ENCODE measurements around the gene CD70. TPM values are rescaled to one million over a fixed set of nuclear protein-coding genes. Genes with fewer than 3 reads are reported as not detected.
"Not testable (repeated sequence)": the region's sequence is repeated elsewhere in the genome, so short reads cannot be mapped to it uniquely, and the experiment has no call there.

The CD70 gene
- total RNA-seq, 4 donors from 2014 or later = 0.52 to 0.84 TPM; not detected in 2

DNA sequence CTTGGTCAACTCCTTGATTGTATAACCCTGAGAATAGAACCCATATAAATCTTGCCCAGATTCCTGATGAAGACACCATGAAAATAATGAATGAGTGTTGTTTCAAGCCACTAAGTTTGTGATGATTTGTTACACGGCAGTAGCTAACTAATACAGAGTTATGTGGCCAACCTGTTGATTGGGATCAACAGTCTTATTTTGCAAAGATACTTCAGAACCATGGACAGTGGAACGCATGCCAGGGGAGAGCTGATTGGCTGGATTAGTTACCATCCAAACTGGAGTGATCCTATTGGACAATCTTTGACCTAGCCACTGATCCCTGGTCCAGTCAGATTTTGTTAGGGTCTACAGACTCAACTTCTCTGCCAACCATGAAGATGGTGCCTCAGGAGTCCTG is 26.6 kb downstream of the CD70 start:
- Histone ChIP-seq H3K27ac (replicated peaks in 1 of 4) (no peak overlapping the region), H3K27me3 (peaks cover 0 to 41% (median 0%) of the 10 kb centered on the region in 4 donors), H3K9me3 (peaks cover 0 to 16% (median 10%) of the 10 kb centered on the region in 4 donors), H3K4me1 (no peaks in the 10 kb centered on the region), H3K36me3 (no peaks in the 10 kb centered on the region), H3K4me3 (no peak overlapping the region)
- intact Hi-C loops (cut with DNase I) = no loop called here
- WGBS = 77% methylated on average over 2 of the region's 2 CpGs
- TF ChIP-seq POLR2AphosphoS5 (IDR thresholded peaks at IDR 0.05) (no peak), POLR2A (IDR thresholded peaks at IDR 0.05; ENCODE audit: low read depth) (no peak), EP300 (IDR thresholded peaks at IDR 0.05) (no peak)
- TF ChIP-seq, protein P1, sequence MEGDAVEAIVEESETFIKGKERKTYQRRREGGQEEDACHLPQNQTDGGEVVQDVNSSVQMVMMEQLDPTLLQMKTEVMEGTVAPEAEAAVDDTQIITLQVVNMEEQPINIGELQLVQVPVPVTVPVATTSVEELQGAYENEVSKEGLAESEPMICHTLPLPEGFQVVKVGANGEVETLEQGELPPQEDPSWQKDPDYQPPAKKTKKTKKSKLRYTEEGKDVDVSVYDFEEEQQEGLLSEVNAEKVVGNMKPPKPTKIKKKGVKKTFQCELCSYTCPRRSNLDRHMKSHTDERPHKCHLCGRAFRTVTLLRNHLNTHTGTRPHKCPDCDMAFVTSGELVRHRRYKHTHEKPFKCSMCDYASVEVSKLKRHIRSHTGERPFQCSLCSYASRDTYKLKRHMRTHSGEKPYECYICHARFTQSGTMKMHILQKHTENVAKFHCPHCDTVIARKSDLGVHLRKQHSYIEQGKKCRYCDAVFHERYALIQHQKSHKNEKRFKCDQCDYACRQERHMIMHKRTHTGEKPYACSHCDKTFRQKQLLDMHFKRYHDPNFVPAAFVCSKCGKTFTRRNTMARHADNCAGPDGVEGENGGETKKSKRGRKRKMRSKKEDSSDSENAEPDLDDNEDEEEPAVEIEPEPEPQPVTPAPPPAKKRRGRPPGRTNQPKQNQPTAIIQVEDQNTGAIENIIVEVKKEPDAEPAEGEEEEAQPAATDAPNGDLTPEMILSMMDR (IDR thresholded peaks at IDR 0.05) = no peak
- no peak for DNase-seq (ENCODE audit: extremely low spot score)

- intact Hi-C loops (cut with DNase I); H3K36me3 ChIP-seq; H3K4me1 ChIP-seq; DNase-seq (ENCODE audit: extremely low spot score); H3K4me3 ChIP-seq; H3K27ac ChIP-seq (replicated peaks in 1 of 4): not testable (repeated sequence)
- Histone ChIP-seq H3K27me3 (peaks cover 0 to 42% (median 0%) of the 10 kb centered on the region in 4 donors), H3K9me3 (peaks cover 0 to 16% (median 10%) of the 10 kb centered on the region in 4 donors)
- 56% methylated on average over 1 of the region's 1 CpG for WGBS
Observed at GRCh38 chr19:6562437-6562836, 28.5 kb downstream of the CD70 start.

GRCh38 chr19:6556480-6557195 is 34.3 kb downstream of the CD70 start:
- WGBS = 68% methylated on average over 11 of the region's 11 CpGs
- DNase-seq (ENCODE audit: extremely low spot score) = no peak
- Histone ChIP-seq H3K4me3 (no peak overlapping the region), H3K36me3 (no peaks in the 10 kb centered on the region), H3K27ac (replicated peaks in 1 of 4) (no peak overlapping the region), H3K27me3 (peaks cover 0 to 30% (median 0%) of the 10 kb centered on the region in 4 donors), H3K9me3 (no peaks in the 10 kb centered on the region), H3K4me1 (peaks cover 0 to 6% (median 0%) of the 10 kb centered on the region in 4 donors)
- intact Hi-C loops (cut with DNase I) = no loop called here
- TF ChIP-seq, protein P1 (IDR thresholded peaks at IDR 0.05) = no peak
- TF ChIP-seq EP300 (IDR thresholded peaks at IDR 0.05) = no peak
- no peak for TF ChIP-seq POLR2AphosphoS5 (IDR thresholded peaks at IDR 0.05)
- no peak for TF ChIP-seq POLR2A (IDR thresholded peaks at IDR 0.05; ENCODE audit: low read depth)

- no peak overlapping the region for H3K4me3 ChIP-seq
- no peaks in the 10 kb centered on the region for H3K9me3 ChIP-seq
- H3K4me1 ChIP-seq = peaks cover 0 to 7% (median 0%) of the 10 kb centered on the region in 4 donors
- no peaks in the 10 kb centered on the region for H3K36me3 ChIP-seq
- intact Hi-C loops (cut with DNase I) = no loop called here
- H3K27me3 ChIP-seq = peaks cover 0 to 29% (median 0%) of the 10 kb centered on the region in 4 donors
- DNase-seq (ENCODE audit: extremely low spot score) = no peak
- WGBS = 88% methylated on average over 2 of the region's 2 CpGs
- no peak overlapping the region for H3K27ac ChIP-seq (replicated peaks in 1 of 4)
- TF ChIP-seq EP300 (IDR thresholded peaks at IDR 0.05) = no peak
- no peak for TF ChIP-seq POLR2A (IDR thresholded peaks at IDR 0.05; ENCODE audit: low read depth)
- no peak for TF ChIP-seq POLR2AphosphoS5 (IDR thresholded peaks at IDR 0.05)
- TF ChIP-seq, protein P1 (IDR thresholded peaks at IDR 0.05) = no peak
Observed at GRCh38 chr19:6556043-6556449, 34.9 kb downstream of the CD70 start.

DNA sequence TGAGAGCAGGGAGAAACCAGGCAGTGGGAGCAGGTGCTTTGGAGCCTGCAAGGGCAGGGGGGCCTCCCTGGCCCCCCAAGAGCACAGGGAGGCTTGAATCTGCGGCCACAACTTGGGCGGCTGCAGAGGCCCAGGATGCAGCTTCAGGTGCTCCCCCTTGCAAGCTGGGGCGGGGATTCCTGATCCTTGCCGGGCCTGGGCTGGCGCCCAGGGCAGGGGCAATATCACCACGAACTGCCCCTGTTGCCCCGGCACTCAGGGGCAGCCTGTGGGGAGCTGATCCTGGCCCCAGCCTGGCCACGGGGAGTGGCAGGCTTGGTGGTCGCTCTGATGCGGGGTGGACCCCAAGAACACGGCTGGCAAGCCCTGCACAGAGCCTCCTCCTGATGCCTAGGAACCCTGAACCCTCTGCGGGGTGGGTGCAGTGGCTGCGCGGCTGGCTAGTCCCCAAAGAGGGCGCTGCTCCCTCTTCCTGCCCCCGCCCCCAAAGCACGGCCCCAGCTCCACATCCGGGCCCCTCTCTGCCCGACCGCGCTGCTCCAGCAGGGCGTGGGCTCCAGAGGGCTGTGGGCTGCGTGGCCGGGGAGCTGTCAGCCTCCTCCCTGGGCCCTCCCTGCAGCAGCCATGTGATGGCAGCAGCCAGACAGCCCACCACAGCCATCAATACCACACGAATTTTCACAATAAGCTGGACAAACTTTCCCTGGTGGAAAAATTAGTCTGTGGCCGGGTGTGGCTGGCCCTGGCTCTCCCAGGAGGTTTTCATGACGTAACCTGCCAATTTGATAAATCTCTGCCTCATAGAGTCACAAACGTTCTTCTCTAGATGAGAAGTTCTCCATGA is 39.1 kb downstream of the CD70 start:
- WGBS = 59% methylated on average over 9 of the region's 28 CpGs
- peaks cover 0 to 7% (median 0%) of the 10 kb centered on the region in 4 donors for H3K4me1 ChIP-seq

More for the DNA sequence above, 39.1 kb downstream of the CD70 start:
- peaks cover 0 to 23% (median 0%) of the 10 kb centered on the region in 4 donors for H3K27me3 ChIP-seq
- intact Hi-C loops (cut with DNase I) = no loop called here
- no peak for TF ChIP-seq POLR2AphosphoS5 (IDR thresholded peaks at IDR 0.05)
- TF ChIP-seq POLR2A (IDR thresholded peaks at IDR 0.05; ENCODE audit: low read depth) = no peak
- H3K27ac ChIP-seq (replicated peaks in 1 of 4) = no peak overlapping the region
- H3K4me3 ChIP-seq = no peak overlapping the region
- no peaks in the 10 kb centered on the region for H3K36me3 ChIP-seq
- DNase-seq (ENCODE audit: extremely low spot score) = no peak
- no peaks in the 10 kb centered on the region for H3K9me3 ChIP-seq

All from esophagus muscularis mucosa (tissue), 4 donors.